K562 (cell line): ENCODE measurements around the gene OPHN1. TPM values are rescaled to one million over a fixed set of nuclear protein-coding genes. Genes with fewer than 3 reads are reported as not detected.

Experiments used
- BCOR ChIP-seq: fragments of 450-650 bp; IDR thresholded peaks from 2 replicates; pipeline ENCODE4 v1.6.1; 2016
- ELF4 ChIP-seq: fragments of 450-650 bp; formaldehyde crosslinking; IDR thresholded peaks from 2 replicates; pipeline ENCODE4 v1.4.0; 2022; ENCODE audit warnings: missing genetic modification characterization
- FIP1L1 ChIP-seq: fragments of 200-400 bp; formaldehyde crosslinking; IDR thresholded peaks from 2 replicates; pipeline ENCODE4 v1.6.1; 2018; ENCODE audit warnings: mild to moderate bottlenecking, low read depth, low read length; ENCODE audit not compliant: poor library complexity, severe bottlenecking
- GATAD2B ChIP-seq: fragments of 450-650 bp; IDR thresholded peaks from 2 replicates; pipeline ENCODE4 v1.6.1; 2017; ENCODE audit warnings: mild to moderate bottlenecking, borderline replicate concordance
- HEY1 ChIP-seq: fragments of 250-450 bp; sonication (Bioruptor Pico); IDR thresholded peaks from 2 replicates; pipeline ENCODE4 v1.5.0; 2020; ENCODE audit warnings: mild to moderate bottlenecking, moderate library complexity, borderline replicate concordance
- ILK ChIP-seq: fragments of 450-650 bp; IDR thresholded peaks from 2 replicates; pipeline ENCODE4 v1.6.1; 2016; ENCODE audit warnings: missing genetic modification characterization, low read depth, mild to moderate bottlenecking, missing compliant biosample characterization, moderate library complexity, borderline replicate concordance
- KAT8 ChIP-seq: fragments of 450-650 bp; IDR thresholded peaks from 2 replicates; pipeline ENCODE4 v1.6.1; 2016; ENCODE audit warnings: low read depth, mild to moderate bottlenecking
- KDM5B ChIP-seq: fragments of 200-600 bp; sonication (generic); IDR thresholded peaks from 2 replicates; pipeline ENCODE4 v1.6.1; 2012; ENCODE audit warnings: low read depth, mild to moderate bottlenecking, moderate library complexity, low read length, control low read depth, inconsistent platforms; ENCODE audit not compliant: insufficient replicate concordance
- LARP7 ChIP-seq: fragments of 450-650 bp; IDR thresholded peaks from 2 replicates; pipeline ENCODE4 v1.6.1; 2016
- NCOR1 ChIP-seq: fragments of 450-650 bp; IDR thresholded peaks from 2 replicates; pipeline ENCODE4 v1.6.1; 2016; ENCODE audit warnings: mild to moderate bottlenecking, moderate library complexity
- POLR2A ChIP-seq: fragments of 450-650 bp; conservative IDR thresholded peaks from 2 replicates; pipeline ENCODE4 v1.6.1; 2016
- POLR2AphosphoS5 ChIP-seq: IDR thresholded peaks from 2 replicates; pipeline ENCODE4 v1.6.1; 2011; ENCODE audit warnings: mild to moderate bottlenecking, low read depth, low read length, moderate library complexity; ENCODE audit not compliant: control insufficient read depth, insufficient read depth
- PRPF4 ChIP-seq: fragments of 200-400 bp; formaldehyde crosslinking; IDR thresholded peaks from one replicate; pipeline ENCODE4 v1.6.1; 2017; ENCODE audit warnings: low read length, low read depth, mild to moderate bottlenecking; ENCODE audit not compliant: insufficient read depth, poor library complexity, severe bottlenecking
- RB1 ChIP-seq: fragments of 450-650 bp; IDR thresholded peaks from 2 replicates; pipeline ENCODE4 v1.6.1; 2017; ENCODE audit warnings: low read depth, mild to moderate bottlenecking
- SMAD3 ChIP-seq: fragments of 450-650 bp; formaldehyde crosslinking; conservative IDR thresholded peaks from 2 replicates; pipeline ENCODE4 v1.4.0; 2020; ENCODE audit warnings: mild to moderate bottlenecking
- ZBTB11 ChIP-seq, 3 experiments: fragments of 200-800 bp in 1 of 3; fragments of 250-450 bp in 1 of 3; fragments of 450-650 bp in 1 of 3; sonication (Bioruptor Pico) in 1 of 3; sonication (Bioruptor generic) in 1 of 3; formaldehyde crosslinking in 1 of 3; IDR thresholded peaks; 2 replicates each; pipeline versions ENCODE4 v1.6.1 to v1.8.0; 2016 to 2022; ENCODE audit warnings: mild to moderate bottlenecking in 2 of 3, missing genetic modification characterization in 2 of 3, missing compliant biosample characterization in 1 of 3, moderate library complexity in 1 of 3
- ZFP36 ChIP-seq: fragments of 150-350 bp; IDR thresholded peaks from 2 replicates; pipeline ENCODE4 v1.6.1; 2018; ENCODE audit warnings: low read length, low read depth; ENCODE audit not compliant: partially characterized antibody
- ZFPM2 ChIP-seq: fragments of 250-450 bp; sonication (Bioruptor Pico); IDR thresholded peaks from 2 replicates; pipeline ENCODE4 v1.5.1; 2022; ENCODE audit warnings: mild to moderate bottlenecking
- polyA plus RNA-seq, 8 experiments: library from polyadenylated mRNA; depleted of rRNA in 4 of 8; stranded (reverse) in 5 of 8; unstranded in 3 of 8; fragments of >200 nt; fragmentation: Nextera tagmentation in 2 of 8; fragmentation: Illumina TruSeq in 1 of 8; extraction: Ambion mirVana in 2 of 8; extraction: Trizol in 1 of 8; gene quantifications; 2 replicates each; pipeline versions ENCODE4 v1.2.1 to v1.2.3, GENCODE V29; 2011 to 2014; ENCODE audit warnings: inconsistent platforms in 1 of 8, missing spikeins in 1 of 8
- total RNA-seq, 7 experiments: library from RNA; depleted of rRNA in 6 of 7; stranded (reverse); fragments of >200 nt in 6 of 7; fragmentation: Illumina TruSeq in 2 of 7; extraction: Trizol in 2 of 7; gene quantifications; 2 replicates each; pipeline versions ENCODE4 v1.2.1 to v1.2.3, GENCODE V29; 2011 to 2021; ENCODE audit warnings: low replicate concordance in 1 of 7
- TF ChIP-seq, protein P1 (sequence below): sonication (generic); formaldehyde crosslinking; IDR thresholded peaks from 2 replicates; pipeline ENCODE4 v1.8.0; 2022; ENCODE audit warnings: mild to moderate bottlenecking, missing genetic modification reagents
- TF ChIP-seq, protein P2 (sequence below): sonication (generic); formaldehyde crosslinking; IDR thresholded peaks from 2 replicates; pipeline ENCODE4 v1.4.0; 2020; ENCODE audit warnings: mild to moderate bottlenecking, missing genetic modification reagents
- TF ChIP-seq, protein P3 (sequence below), 3 experiments: IDR thresholded peaks in 2 of 3; conservative IDR thresholded peaks in 1 of 3; 2 replicates each; pipeline ENCODE4 v1.5.1; 2011 to 2012; ENCODE audit warnings: low read length in 3 of 3, mild to moderate bottlenecking in 3 of 3, control low read depth in 2 of 3, improper control_type of control experiment in 1 of 3, inconsistent platforms in 1 of 3, low read depth in 1 of 3, mixed read lengths in 1 of 3, moderate library complexity in 1 of 3; ENCODE audit not compliant: insufficient read depth in 2 of 3

OPHN1 gene
- total and polyA plus RNA-seq, 9 of the 15 experiments (the other 6 are each of a cell fraction or from before 2014, with no cell fraction given), result 0.28 to 1.8 (median 1.0) TPM

DNA sequence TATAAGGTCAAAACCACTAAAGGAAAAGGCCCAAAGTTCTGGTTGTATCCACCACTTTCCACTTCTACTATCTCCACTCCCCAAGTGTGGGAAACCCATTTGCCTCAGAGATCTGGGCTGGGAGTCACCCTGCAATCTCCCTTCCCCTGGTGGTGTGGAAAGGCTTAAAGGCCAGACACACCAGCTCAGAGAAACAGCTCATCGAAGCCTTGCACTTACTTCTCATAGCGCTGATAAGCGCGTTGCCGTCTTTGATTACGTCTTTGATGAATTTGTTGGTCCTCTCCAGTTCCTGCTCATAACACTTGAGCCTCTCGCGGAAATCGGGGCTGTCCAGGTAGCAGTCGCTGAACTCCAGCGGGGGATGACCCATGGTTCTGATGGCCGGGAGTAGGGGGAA is 647 bp downstream of the OPHN1 start (continued):
- TF ChIP-seq KAT8 (no peak), KDM5B (no peak), ZFP36 (no peak), POLR2AphosphoS5 (peak; percentile 34; the same call in 1 of the 2 replicates), NCOR1 (peak; percentile 36), ILK (no peak), LARP7 (no peak), GATAD2B (no peak), PRPF4 (no peak), ZFPM2 (CRISPR knock-in tag) (no peak), SMAD3 (CRISPR knock-in tag) (no peak), ZBTB11 (CRISPR knock-in tag; IDR thresholded peaks at IDR 0.05) (no peak), RB1 (no peak), HEY1 (CRISPR knock-in tag) (no peak), BCOR (no peak), POLR2A (no peak), FIP1L1 (no peak), ELF4 (CRISPR knock-in tag) (no peak)
- TF ChIP-seq, protein P1, sequence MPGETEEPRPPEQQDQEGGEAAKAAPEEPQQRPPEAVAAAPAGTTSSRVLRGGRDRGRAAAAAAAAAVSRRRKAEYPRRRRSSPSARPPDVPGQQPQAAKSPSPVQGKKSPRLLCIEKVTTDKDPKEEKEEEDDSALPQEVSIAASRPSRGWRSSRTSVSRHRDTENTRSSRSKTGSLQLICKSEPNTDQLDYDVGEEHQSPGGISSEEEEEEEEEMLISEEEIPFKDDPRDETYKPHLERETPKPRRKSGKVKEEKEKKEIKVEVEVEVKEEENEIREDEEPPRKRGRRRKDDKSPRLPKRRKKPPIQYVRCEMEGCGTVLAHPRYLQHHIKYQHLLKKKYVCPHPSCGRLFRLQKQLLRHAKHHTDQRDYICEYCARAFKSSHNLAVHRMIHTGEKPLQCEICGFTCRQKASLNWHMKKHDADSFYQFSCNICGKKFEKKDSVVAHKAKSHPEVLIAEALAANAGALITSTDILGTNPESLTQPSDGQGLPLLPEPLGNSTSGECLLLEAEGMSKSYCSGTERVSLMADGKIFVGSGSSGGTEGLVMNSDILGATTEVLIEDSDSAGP, result no peak
- TF ChIP-seq, protein P2, sequence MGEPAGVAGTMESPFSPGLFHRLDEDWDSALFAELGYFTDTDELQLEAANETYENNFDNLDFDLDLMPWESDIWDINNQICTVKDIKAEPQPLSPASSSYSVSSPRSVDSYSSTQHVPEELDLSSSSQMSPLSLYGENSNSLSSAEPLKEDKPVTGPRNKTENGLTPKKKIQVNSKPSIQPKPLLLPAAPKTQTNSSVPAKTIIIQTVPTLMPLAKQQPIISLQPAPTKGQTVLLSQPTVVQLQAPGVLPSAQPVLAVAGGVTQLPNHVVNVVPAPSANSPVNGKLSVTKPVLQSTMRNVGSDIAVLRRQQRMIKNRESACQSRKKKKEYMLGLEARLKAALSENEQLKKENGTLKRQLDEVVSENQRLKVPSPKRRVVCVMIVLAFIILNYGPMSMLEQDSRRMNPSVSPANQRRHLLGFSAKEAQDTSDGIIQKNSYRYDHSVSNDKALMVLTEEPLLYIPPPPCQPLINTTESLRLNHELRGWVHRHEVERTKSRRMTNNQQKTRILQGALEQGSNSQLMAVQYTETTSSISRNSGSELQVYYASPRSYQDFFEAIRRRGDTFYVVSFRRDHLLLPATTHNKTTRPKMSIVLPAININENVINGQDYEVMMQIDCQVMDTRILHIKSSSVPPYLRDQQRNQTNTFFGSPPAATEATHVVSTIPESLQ (CRISPR knock-in tag), result no peak
- TF ChIP-seq, protein P3, sequence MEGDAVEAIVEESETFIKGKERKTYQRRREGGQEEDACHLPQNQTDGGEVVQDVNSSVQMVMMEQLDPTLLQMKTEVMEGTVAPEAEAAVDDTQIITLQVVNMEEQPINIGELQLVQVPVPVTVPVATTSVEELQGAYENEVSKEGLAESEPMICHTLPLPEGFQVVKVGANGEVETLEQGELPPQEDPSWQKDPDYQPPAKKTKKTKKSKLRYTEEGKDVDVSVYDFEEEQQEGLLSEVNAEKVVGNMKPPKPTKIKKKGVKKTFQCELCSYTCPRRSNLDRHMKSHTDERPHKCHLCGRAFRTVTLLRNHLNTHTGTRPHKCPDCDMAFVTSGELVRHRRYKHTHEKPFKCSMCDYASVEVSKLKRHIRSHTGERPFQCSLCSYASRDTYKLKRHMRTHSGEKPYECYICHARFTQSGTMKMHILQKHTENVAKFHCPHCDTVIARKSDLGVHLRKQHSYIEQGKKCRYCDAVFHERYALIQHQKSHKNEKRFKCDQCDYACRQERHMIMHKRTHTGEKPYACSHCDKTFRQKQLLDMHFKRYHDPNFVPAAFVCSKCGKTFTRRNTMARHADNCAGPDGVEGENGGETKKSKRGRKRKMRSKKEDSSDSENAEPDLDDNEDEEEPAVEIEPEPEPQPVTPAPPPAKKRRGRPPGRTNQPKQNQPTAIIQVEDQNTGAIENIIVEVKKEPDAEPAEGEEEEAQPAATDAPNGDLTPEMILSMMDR (IDR thresholded peaks at IDR 0.05 in 2 of 3, conservative IDR thresholded peaks at IDR 0.05 in 1 of 3; ENCODE audit: insufficient read depth in 2 of 3, low read depth in 1 of 3, low read length in 3 of 3), result no peak
